Stimulated activated CD8-positive, alpha-beta memory T cell treated with anti-CD3 and anti-CD28 coated beads, Interleukin-4, amount 100 ng/mL, for 4 hours (primary cell): ENCODE measurements around the gene PGGHG.
"Not testable (repeated sequence)": the region's sequence is repeated elsewhere in the genome, so short reads cannot be mapped to it uniquely, and the experiment has no call there.

Experiments
- DNase-seq, 2 donors: peaks; one replicate each; pipeline ENCODE4 v3.0.0-alpha.2; 2020; ENCODE audit warnings: low read depth in 2 of 2, low spot score in 1 of 2

The PGGHG gene

GRCh38 chr11:329886-330253, 40.9 kb downstream of the PGGHG start:
- no peak for DNase-seq

GRCh38 chr11:330307-330693, 41.4 kb downstream of the PGGHG start:
- DNase-seq = no peak

- DNase-seq = no peak
These were observed 41.9 kb downstream of the PGGHG start for GRCh38 chr11:330694-331357.

- DNase-seq = no peak
These were observed 42.6 kb downstream of the PGGHG start for GRCh38 chr11:331358-332060.

- DNase-seq = no peak
These were observed 43.9 kb downstream of the PGGHG start for GRCh38 chr11:332651-333480.

- DNase-seq = not testable (repeated sequence)
These were observed 44.8 kb downstream of the PGGHG start for GRCh38 chr11:333616-334263.

GRCh38 chr11:334264-334994, 45.5 kb downstream of the PGGHG start:
- no peak for DNase-seq

DNA sequence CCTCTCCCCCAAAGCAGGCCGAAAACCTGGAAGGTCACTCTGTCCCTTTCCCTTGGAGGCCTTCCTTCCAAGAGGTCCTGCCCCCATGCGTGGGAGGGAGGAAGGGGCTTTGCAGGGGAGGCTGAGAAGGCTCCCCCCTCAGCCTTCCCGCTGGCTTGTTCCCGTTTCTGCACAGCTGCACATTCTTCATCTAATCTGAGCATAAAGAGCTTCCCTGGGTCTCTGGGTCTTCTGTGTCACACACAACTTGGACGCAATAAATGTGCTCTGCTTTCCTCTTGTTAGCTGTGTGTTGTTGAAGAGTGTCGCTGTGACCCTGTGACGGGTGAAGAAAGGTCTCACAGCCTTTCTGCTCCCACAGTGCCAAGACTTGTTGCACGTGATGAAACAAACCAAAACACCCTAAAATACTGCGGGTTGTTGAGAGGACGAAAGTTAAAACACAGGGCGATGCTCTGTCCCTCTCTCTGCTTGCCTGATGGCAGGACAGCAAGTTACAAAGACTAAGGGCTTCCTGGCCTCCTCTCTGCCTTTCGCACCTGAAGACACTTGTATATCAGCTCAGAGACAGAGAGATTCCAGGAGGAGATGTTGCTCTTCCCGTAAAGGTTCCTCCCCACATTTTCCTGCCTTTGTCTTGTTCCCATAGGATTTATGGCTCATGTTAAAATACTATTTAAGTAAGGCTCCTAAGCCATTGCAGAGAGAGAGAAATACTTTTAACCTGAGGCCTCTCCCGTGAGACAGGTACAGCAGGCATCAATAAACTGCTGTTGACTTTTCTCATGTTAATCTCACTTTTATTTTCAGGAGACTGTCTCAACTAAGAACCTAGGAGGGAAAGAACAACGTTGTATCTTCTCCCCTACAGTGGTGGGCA, 47.1 kb downstream of the PGGHG start:
- no peak for DNase-seq

DNA sequence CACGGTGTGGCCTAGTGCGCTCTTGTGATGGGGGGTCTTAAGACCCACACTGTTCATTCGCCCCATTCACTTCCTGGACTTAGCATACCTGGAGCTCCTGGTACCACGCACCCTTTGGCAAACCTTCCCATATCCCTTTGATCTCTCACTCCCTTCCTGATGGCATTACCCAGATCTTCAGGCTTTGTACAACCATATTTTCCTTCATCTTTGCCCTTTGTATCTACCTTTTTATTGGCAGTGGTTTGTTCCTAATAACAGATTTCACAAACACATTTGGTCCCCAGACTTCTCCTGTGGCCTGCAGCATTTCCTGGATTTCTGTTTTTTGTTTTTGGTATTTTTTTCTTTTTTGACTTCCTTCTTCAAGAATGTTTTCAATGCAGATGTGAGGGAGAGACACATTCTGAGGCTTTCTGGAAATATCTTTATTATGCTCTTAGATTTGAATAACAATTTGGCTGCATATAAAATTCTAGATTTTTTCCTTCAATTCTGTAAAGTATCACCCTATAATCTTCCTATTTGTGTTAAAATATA, 47.8 kb downstream of the PGGHG start:
- no peak for DNase-seq

DNA sequence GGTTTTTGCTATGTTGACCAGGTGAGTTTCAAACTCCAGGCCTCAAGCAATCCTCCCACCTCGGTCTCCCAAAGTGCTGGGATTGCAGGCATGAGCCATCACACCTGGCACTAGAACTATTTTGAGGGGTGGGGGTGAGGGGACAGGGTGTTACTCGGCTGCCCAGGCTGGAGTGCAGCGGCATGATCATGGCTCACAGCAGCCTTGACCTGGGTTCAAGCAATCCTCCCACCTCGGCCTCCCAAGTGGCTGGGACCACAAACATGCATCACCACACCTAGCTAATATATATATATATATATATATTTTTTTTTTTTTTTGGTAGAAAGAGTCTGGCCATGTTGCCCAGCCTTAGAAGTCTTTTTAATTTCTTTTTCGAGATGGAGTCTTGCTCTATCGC, 48.8 kb downstream of the PGGHG start:
- DNase-seq = no peak

- no peak for DNase-seq
These were observed 51.0 kb downstream of the PGGHG start for GRCh38 chr11:339963-340362.

DNA sequence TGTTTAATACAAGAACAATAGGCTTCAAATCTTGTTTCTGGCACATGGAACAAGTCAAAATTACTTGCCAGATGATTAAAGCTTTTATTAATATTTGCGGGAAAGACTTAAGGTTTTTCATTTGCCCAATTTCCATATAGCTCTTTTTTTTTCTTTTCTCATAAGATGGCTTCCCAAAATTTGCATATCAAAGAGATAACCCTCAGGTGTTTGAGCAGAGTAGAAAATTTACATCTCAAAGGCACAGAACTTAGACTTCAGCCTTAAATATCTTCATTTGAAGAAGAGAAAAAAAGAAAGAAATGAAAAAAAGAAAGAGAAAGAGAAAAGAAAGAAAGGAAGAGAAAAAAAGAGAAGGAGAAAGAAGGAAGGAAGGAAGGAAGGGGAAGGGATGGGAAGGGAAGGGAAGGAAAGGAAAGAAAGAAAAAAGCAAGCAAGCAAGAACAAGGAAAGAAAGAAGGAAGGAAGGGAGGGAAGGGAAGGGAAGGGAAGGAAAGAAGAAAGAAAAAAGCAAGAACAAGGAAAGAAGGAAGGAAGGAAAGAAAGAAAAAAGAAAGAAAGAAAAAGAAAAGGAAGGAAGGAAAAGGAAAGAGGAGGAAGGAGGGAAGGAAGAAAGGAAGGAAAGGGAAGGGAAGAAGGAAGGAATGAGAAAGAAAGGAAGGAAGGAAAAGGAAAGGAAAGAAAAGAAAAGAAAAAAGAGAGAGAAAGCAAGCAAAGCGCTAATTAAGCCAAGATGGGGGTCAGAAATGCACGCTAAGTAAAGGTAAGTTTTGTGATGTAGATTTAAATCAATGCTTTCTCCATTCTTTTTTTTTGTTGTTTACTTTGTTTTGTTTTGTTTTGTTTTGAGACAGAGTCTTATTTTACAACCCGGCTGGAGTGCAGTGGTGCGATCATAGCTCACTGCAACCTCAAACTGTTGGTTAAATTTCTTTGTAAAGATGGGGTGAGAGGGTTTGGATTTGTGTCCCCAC, 51.9 kb downstream of the PGGHG start:
- DNase-seq = no peak

DNA sequence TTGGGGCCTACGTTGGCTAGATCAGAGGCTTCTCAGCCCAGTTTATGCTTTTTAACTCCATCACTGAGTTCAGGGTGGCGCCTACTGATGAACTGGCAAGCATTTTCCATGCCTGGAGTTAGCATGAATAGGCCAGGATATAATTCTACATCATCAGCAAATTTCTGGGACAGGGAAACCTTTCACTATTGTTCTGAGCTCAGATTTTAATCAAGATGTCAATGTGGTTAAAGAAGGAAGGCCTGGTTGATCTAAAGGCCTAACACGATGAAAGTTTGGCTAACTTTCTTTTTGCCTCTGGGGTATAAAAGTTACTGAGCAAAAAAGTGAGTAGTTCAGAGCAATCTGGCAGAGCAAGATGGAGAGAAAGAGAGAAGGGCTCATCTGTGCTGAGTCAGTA, 53.4 kb downstream of the PGGHG start:
- no peak for DNase-seq

DNA sequence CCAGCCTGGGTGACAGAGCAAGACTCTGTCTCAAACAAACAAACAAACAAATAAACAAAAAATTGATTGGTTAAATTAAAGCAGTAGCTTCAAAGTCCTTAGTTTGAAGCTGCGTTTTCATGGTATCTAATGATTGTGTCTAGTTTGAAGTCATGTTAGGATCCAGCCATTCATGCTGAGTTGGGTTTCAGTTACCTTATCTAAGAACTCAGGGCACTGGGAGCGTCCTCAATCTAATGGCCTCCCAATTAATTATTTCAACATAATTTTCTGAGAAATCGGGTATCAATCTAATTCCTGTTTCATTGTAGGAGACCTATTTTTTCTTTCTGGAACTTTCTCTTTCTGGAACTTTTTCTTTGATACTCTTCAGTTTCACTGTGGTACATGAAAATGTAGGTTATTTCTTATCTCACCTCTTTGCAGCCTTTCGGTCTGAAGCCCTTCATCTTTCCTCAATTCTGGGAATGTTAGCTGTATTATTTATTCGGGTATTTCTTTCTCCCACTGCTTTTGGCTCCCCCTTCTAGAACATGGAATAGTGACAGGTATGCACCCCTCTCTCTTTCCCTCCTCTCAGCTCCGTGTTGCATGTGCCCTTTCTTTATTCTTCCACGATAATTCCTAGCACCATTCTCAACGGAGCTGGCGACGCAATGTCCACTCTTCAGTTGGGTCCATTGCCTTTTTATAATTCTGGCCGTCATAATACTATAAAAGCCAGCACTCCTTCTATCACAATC, 56.1 kb downstream of the PGGHG start:
- DNase-seq = no peak
